HG03095 (cell line): ENCODE measurements around the gene DIS3L2.

ENCODE experiments used
- ATAC-seq: cut with Tn5 transposase; IDR thresholded peaks from one replicate; pipeline ENCODE4 v1.9.1; 2021; ENCODE audit warnings: moderate library complexity; ENCODE audit not compliant: unreplicated experiment

Gene DIS3L2, protein sequence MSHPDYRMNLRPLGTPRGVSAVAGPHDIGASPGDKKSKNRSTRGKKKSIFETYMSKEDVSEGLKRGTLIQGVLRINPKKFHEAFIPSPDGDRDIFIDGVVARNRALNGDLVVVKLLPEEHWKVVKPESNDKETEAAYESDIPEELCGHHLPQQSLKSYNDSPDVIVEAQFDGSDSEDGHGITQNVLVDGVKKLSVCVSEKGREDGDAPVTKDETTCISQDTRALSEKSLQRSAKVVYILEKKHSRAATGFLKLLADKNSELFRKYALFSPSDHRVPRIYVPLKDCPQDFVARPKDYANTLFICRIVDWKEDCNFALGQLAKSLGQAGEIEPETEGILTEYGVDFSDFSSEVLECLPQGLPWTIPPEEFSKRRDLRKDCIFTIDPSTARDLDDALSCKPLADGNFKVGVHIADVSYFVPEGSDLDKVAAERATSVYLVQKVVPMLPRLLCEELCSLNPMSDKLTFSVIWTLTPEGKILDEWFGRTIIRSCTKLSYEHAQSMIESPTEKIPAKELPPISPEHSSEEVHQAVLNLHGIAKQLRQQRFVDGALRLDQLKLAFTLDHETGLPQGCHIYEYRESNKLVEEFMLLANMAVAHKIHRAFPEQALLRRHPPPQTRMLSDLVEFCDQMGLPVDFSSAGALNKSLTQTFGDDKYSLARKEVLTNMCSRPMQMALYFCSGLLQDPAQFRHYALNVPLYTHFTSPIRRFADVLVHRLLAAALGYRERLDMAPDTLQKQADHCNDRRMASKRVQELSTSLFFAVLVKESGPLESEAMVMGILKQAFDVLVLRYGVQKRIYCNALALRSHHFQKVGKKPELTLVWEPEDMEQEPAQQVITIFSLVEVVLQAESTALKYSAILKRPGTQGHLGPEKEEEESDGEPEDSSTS

DNA sequence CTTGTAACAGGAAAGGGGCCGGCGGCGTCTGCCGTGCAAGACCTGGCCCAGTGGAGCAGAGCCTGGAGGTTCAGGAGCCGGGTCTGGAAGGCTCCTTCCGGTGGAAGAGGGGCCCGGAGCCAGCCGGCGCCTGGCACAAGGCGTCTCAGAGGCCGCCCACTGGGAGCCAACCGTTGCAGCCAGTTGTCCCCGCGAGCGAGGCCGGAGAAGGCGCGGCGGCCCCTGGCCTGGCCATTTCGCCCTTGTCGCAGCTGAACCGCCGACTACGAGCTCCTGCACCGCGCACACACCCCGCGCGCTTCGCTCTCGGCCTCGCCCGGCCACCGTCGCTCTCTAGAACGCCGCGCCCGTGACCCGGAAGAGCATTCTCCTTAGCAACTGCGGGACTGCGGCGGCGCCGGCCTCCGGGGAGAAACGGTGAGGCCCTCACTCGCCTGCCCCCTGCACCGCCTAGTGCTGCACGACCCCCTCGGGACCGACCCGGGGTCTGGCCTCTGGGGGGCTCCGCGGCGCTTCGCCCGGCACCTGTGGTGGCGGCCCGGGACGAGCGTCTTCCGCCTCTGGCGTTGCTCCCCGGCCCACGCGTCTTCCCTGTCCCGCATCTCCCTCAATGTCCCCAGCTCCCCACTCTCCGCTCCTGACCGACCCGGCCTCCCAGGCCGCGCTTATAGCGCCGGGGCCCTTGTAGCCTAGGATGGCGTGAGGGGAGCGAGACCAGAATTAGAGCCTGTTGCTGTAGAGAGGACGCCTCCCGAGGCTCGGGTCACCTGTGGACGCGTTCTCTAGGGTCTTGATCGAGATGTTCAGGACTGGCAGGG is at the start of gene DIS3L2:
Gene DIS3L2, plus strand, starts transcription at position 365 of the 818 bp plus-strand sequence. CDS start 53,215 bp downstream, outside the sequence.
- peak; percentile 96 for ATAC-seq

DNA sequence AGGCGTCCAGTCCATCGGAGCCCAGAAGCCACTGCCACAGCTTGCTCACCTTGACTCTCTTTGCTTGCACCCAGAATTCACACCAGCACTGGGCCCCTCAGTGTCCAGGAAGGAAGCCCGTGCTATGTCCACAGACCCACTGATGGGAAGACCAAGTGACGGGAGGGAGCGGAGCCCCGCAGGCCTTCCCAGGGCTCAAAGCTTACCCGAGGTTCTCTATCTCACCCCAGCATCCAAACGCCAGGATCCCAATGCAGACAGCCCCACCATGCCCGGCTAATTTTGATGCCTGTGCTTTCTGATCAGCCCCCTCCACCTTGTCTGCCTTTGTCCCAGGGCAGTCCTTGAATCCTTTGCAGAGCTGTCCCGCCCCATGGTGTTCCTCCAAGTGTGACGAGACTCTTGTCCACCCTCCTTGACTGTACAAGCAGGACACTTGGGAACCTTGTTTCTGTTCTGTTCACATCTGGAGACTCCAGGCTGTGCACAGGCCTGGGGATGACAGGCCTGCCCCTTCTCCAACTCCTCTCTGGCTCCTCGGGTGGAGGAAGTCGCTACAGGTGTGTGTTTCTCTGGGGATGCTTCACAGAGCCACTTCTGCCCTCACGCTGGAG is 47.3 kb upstream of the DIS3L2 start:
- ATAC-seq, result no peak

DNA sequence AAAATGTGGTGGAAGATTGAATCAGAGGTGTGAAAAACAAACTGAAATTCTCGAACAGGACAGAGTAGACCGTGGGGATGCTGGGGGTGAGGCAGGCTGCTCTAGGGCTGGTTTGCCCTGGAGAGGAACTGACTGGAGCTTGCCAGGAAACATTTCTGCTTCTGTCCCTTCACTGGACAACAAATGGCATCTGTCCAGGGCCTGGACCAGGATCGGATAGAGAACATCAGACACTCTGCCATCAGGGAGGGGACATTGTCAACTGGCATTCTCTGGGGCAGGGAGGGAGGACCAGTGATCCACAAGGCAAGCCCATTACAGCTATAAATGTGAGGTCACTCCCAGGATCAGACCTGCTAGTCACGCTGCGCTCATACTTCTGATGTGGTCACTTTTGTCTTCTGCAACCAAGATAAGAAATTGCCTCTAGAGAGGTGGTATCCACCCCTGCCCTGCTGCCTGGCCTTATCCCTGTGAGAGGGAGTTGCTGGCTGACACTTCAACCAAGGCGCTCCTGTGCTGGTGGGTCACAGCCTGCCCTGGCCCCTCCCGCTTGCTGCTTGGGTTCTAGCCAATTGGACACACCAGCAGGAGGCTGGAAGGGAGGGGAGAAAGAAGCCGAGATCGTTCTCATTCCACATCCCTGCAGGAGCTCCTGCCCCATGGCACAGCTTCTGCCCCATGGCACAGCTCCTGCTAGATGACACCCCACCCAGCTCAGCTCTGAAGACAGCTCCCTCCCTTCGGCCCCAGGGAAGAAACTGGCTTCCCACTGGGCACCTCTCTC is 44.0 kb upstream of the DIS3L2 start:
- no peak for ATAC-seq

DNA sequence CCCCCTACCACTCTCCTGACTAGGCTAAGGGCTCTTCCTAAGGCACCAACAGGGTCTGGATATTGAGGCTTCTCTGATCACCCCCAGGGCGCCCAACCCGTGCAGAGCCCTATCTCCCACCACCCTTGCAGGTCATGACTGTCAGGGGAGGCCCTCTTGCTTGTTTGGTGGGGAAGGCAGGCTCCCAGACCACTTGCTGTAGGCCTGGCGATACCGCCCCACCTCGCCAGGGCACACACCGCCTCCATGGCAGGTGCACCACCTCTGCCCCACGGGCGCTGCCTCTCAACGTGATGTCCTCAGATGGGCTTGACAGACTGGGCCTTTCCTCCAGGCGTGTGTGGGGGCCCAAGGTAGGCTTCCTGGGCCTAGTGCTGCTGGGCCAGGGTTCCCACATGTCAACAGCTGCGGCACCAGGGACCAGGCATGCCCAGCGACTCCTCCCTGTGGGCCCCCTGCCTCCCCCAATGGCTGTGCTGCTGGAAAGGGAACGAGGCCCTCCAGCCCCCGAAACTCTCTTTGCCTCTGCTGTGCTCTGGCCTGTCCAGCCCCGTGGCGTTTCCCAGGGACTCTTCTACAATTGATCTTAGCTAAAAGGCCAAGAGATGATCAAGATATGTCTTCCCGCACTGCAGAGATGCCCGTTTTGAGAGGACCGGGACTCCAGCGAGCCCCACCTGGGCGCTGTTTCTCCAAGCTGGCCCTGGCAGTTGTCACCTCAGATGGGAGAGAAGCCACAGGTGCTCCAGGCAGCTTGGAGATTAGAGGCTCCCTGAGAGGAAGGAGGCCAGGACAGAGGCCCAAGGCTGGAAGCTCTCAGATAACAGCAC is 42.8 kb upstream of the DIS3L2 start:
- no peak for ATAC-seq

DNA sequence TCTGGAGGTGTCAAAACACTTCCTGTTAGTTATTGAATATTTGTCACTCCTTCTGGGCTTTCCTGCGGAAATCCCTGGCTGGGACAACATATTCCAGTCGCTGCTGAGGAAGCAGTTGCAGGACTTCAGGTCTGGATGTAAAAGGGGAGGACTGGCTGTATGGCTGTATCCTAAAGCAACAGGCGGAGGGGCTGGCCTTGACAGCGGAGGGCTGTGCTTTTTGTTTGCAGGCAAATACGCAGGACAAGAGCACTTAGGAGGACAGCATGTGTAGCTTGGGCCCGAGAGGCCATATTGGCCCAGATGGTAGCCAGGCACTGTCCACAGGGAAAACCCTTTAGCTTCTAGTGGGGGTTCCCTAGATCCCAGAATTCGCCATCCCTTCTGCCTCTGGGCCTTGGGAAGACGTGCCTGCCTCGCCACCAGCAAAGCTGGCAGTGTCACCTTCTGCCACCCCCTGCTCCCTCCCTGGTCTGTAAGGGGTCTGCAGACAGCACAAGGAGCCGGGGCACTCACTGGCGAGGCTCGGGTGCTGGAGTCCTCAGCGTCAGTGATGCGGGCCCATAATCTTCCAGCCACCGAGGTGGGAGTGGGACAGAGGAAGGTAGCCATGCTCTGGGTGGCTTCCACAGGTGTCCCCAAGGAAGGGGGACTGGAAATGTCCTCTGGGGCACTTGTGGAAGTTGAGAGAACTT is 42.0 kb upstream of the DIS3L2 start:
- ATAC-seq, result no peak

DNA sequence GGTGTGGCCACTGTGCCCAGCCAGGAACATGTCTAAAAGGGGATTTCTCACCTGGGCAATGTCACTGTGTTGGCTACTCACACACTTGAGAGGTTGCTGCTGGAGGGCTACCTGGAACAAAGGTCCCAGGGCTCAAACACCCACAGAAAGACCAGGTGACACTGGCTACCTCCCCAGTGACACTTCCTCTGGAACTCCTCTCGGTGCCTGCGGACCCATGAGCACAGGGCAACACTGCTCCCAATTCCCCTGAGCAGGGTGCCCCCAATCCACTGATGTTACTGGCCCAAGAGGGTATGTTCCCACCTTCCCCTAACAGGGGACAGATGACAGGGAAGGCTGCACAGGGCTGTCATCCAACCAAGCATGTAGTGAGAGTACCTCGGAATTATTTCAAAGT is 41.1 kb upstream of the DIS3L2 start:
- ATAC-seq, result no peak

DNA sequence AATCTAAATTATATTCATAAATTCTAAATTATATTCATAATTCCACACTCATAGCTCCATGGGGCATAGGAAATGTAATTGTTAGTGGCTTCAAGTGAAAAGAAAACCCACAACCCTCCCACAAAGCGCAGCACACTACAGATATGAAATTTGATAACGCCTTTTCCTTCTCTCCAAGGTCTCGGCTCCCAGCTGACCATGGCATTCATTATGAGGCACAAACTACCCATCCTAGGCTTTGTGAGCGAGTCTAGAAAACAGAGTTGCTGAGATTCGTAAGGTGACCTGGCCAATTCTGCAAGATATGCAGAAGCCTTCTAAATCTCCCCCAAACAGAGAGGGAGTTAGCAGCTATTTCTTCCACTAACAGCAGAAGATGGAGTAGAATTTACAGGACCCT is 40.7 kb upstream of the DIS3L2 start:
- ATAC-seq, result no peak

DNA sequence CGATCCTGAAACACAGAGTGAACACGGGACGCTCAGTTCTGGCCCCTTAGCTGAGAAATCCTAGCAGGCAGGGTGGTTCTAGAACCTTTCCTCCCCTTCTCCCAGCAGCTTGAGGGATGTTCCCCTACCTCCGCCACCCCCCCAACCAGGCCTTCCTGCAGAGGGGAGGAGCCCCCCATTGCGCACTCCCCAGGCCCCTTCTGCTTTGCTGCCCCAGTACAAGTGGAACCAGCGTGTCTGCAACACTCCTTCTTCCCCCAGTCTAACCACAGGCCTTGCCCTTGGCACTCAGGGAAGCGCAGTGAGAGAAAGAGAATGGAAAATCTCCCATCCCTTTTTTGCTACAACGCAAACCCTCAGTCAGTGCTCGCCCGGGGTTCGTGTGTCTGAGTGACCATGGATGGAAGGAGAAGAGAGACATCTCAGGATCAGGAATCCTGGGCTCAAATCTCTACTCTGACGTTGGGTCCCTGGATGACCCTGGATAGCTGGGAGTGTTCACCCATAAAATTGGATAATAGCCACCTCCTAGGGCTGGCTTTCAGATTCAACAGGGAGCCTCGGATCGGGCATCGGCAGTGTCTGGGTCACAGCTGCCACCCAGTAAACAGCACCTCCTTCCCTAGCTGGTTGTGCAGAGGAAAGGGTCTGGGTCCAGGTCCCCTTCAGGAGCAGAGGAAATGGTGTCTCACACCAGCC is 39.1 kb upstream of the DIS3L2 start:
- no peak for ATAC-seq

DNA sequence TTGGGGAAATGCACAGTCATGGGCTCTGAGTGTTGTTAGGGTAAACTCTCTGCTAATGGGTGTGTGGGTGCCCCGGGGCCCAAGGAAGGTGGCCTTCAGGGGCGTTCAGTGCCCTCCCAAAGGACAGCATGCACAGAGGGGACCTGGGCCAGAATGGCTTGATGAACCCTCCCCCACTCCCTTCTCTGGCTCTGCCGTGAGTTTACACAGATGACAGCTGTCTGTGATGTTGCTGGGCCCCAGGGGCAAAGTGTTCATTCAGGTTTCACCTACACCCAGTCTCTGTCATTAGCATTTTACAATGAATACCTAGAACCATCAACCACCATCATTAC is 38.5 kb upstream of the DIS3L2 start:
- no peak for ATAC-seq

DNA sequence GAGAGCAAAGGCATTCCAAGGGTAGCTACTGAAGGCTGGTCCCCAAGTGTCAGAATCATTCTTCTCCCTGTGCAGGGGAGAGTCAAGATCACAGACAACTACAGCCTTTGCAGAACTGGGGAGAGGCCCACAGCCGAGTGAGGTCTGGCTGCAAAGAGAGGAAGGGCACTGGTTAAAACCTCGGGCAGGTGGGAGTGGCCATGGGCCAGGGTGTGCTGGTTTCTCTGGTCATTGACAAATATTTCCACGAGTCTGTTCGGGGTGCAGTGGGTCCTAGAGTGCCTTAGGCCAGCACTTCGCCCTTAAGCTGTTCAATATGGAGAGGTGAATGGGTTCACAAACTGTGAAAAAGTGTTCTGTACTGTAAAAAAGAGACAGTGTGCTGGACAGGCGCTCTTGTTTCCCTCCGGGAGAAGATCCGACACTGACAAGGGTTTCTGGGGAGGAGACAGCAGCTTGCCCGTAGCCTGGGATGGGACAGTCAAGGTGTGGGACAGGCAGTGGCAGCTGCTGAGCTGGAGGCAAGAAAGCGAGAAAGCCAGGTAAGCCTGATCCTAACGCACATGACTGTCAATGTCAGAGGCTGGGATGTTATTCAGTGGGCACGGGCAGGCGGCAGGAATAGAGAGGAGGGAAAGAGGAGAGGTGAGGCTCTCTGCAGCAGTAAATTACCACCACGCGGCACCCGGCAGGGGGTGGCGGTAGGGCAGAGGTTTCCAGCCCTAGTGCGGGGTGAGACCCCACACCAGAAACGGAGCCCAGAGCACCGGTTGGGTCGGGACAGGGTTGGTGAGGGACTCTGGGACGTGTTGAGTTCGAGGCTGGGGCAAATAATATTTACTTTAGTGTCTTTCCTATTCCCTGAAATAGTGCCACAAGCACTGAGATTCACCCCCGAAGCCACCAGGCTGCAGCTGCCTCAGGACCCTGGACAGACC is 37.3 kb upstream of the DIS3L2 start:
- ATAC-seq, result no peak

DNA sequence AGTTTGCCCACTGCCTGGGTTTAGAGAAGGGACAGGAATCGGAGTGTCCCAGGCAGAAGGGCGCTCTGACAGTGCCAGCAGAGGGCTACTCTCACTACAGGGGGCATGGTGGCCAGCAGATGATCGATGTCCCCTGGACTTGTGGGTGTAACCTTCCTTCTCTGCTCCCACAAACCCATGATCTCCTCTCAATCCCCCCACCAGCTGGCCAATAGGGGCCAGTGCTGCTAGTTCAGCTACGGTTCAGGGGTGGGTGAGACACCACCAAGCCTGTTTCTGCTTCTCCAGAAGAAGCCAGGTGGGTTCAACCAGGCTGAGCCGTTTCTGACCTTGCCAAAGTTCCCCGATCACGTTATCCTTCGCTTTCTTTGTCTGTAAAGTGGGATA is 36.6 kb upstream of the DIS3L2 start:
- ATAC-seq, result no peak

DNA sequence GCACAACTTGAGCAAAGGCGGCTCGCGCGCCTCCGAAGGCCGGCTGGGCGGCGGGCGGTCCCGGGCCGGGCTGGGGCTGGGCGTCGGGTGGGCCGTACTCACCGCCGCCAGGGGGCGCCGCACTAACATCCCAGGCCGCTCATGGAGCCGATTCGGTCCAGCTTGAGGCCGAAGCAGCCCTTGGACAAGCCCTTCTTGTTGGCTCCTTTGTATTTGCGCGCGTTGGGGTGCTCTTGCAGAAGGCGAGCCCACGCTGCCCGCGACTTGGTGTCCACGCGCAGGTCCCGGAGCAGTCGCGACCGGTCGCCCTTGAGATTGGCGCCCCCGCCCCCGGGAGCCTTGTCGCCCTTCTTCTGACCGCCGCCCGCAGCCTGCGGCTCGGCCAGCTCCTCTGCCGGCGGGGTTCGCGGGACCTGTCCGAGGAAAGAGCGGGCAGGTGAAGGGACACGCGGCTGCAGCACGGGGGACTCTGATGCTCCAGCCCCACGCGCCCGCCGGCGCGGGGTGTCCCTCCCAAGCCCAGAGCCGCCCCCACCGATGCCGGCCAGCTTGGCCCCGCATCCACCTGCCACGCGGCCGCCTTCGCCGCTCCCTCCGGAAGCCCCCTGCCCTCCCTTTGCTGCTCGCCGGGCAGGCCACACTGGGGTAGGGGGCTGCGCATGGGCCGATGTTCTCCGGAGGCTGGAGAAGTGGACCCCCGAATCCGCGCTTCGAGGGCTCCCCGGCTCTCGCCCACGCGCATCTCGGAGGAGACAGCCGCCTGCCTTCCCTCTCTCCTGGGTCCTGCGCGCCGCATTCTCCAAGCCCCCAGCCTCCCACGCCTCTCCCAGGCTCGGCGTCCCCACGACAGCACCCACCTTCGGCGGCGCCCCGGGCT is 36.0 kb upstream of the DIS3L2 start:
- no peak for ATAC-seq

DNA sequence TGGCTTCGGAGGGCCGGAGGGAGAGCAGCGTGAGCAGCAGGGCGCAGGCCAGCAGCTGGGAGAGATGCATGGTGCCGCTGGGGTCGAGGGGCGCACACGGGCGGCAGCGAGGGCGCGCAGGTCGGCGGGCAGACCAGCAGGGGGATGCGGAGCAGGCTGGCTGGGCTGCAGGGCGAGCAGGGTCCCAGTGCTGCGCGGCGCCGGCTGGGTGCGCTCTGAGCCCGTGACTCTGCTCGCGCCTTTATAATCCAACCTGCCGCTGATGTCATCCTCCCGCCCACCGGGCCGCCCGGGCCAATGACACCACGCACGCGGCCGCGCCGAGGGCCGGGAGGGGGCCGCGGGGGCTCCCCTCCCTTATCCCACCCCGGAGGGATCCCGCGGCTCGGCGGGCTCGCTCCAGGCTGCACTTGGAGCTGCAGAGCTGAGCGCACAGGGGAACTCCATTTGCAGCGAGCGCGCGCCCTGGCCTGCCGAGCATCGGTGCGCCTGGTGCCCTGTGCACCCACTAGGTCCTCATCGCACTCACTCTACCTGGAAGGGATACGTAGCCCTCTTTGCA is 35.3 kb upstream of the DIS3L2 start, which contains the start of gene NPPC:
Gene NPPC, minus strand, starts transcription at position 217 of the 562 bp plus-strand sequence. Its CDS starts 147 bp downstream, at position 70.
- no peak for ATAC-seq

DNA sequence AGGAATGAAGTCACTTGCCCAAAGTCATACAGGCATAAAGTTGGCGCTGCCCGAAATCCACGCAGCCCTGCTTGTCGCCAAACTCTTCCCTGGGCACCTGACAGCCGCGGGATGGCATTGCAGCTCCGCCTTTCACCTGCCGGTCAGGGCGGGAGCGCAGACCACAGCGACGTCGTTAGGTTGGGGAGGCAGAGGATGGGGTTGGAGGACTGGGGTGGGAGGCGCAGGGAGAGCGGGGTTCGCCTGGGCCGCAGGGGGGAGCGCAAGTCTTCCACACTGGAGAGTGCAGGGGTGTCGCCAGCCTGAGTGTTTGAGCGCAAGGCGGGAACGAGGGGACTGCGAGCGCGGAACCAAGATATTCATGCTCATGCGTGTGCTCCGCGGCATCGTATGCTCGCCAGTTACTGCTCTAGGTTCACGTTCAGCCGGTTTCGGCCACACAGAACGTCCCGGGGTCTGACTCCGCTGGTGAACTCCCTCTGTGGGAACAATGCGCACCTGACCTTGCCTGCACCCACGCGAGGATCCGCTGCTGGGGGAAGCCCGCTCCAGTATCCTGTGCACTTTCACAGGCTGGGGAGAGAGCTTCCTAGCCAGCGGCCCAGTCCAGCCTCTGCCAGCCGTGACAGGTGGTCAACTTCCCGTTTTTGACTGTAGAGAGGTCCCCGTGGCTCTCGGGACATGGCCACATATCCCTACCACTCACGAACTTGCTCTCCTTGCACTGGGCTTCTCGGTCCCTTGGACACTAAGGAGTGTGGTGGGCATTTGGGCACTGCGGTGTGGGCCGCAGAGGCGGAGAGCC is 34.5 kb upstream of the DIS3L2 start:
- ATAC-seq, result no peak

DNA sequence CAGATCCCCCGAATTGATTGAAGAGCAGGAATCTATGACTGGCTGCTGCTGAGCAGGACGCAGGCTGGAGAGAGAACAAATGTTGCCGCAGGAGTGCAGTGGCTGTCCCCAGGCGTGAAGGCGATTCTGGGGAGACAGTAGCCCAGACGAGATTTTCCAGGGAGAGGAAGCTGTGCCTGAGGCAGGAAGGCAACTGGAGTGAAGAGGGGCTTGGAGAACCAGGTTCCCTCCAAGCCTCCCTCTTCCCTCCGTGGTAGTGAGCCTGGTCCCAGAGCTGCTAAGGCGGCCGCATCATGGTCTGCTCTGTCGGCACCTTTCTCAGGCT is 34.0 kb upstream of the DIS3L2 start:
- no peak for ATAC-seq
